ENCODE data around the gene PTPN12. TPM values are rescaled to one million over a fixed set of nuclear protein-coding genes. Genes with fewer than 3 reads are reported as not detected.

Gene PTPN12
- total RNA-seq, 4 donors from 2014 or later, result 63.9 to 75.3 (median 68.2) TPM

GRCh38 chr7:77576856-77577255, 39.8 kb downstream of the PTPN12 start:
- intact Hi-C loops (cut with DNase I; ENCODE audit: low total_unique reads), result no loop called here
- TF ChIP-seq POLR2A (IDR thresholded peaks at IDR 0.05), result no peak
- no peak for TF ChIP-seq CTCF (IDR thresholded peaks at IDR 0.05)
- no peak for DNase-seq (ENCODE audit: low spot score in 2 of 2)
- 99 to 100% methylated on average over 3 of the region's 3 CpGs for WGBS, 2 donors
- no peak overlapping the region for H3K4me3 ChIP-seq (ENCODE audit: low read depth, poor library complexity, severe bottlenecking)

GRCh38 chr7:77579797-77580196, 42.7 kb downstream of the PTPN12 start:
- no peak for DNase-seq (ENCODE audit: low spot score in 2 of 2)
- TF ChIP-seq POLR2A (IDR thresholded peaks at IDR 0.05) (no peak), CTCF (IDR thresholded peaks at IDR 0.05) (no peak)
- intact Hi-C loops (cut with DNase I; ENCODE audit: low total_unique reads), result no loop called here
- H3K4me3 ChIP-seq (ENCODE audit: low read depth, poor library complexity, severe bottlenecking), result no peak overlapping the region

GRCh38 chr7:77580762-77581350, 43.8 kb downstream of the PTPN12 start:
- intact Hi-C loops (cut with DNase I; ENCODE audit: low total_unique reads), result no loop called here
- DNase-seq (ENCODE audit: low spot score in 2 of 2), result no peak
- no peak overlapping the region for H3K4me3 ChIP-seq (ENCODE audit: low read depth, poor library complexity, severe bottlenecking)
- WGBS, 2 donors, result 74 to 79% methylated on average over 4 of the region's 4 CpGs
- TF ChIP-seq CTCF (IDR thresholded peaks at IDR 0.05), result no peak

GRCh38 chr7:77587272-77587671, 50.2 kb downstream of the PTPN12 start:
- intact Hi-C loops (cut with DNase I; ENCODE audit: low total_unique reads), result no loop called here
- WGBS, 2 donors, result 64 to 82% methylated on average over 2 of the region's 2 CpGs
- DNase-seq (ENCODE audit: low spot score in 2 of 2), result no peak
- H3K4me3 ChIP-seq (ENCODE audit: low read depth, poor library complexity, severe bottlenecking), result no peak overlapping the region
- no peak for TF ChIP-seq CTCF (IDR thresholded peaks at IDR 0.05)
- TF ChIP-seq POLR2A (IDR thresholded peaks at IDR 0.05), result no peak

- WGBS, 2 donors, result 80 to 83% methylated on average over 2 of the region's 2 CpGs
- intact Hi-C loops (cut with DNase I; ENCODE audit: low total_unique reads), result no loop called here
- TF ChIP-seq POLR2A (IDR thresholded peaks at IDR 0.05) (no peak), CTCF (IDR thresholded peaks at IDR 0.05) (no peak)
- no peak overlapping the region for H3K4me3 ChIP-seq (ENCODE audit: low read depth, poor library complexity, severe bottlenecking)
- no peak for DNase-seq (ENCODE audit: low spot score in 2 of 2)
Observed at GRCh38 chr7:77600952-77601351, 63.9 kb downstream of the PTPN12 start.

GRCh38 chr7:77606562-77606961, 69.5 kb downstream of the PTPN12 start:
- DNase-seq (ENCODE audit: low spot score in 2 of 2), result no peak
- intact Hi-C loops (cut with DNase I; ENCODE audit: low total_unique reads), result no loop called here
- TF ChIP-seq CTCF (IDR thresholded peaks at IDR 0.05), result no peak
- no peak for TF ChIP-seq POLR2A (IDR thresholded peaks at IDR 0.05)
- H3K4me3 ChIP-seq (ENCODE audit: low read depth, poor library complexity, severe bottlenecking), result no peak overlapping the region
